GM21717 (cell line): ENCODE data around the gene WNK1.
"Not testable (repeated sequence)": the region's sequence is repeated elsewhere in the genome, so short reads cannot be mapped to it uniquely, and the experiment has no call there.

Source experiments
- ATAC-seq: cut with Tn5 transposase; IDR thresholded peaks from one replicate; pipeline ENCODE4 v1.9.1; 2021; ENCODE audit warnings: mild to moderate bottlenecking, moderate library complexity; ENCODE audit not compliant: unreplicated experiment

WNK1 gene

DNA sequence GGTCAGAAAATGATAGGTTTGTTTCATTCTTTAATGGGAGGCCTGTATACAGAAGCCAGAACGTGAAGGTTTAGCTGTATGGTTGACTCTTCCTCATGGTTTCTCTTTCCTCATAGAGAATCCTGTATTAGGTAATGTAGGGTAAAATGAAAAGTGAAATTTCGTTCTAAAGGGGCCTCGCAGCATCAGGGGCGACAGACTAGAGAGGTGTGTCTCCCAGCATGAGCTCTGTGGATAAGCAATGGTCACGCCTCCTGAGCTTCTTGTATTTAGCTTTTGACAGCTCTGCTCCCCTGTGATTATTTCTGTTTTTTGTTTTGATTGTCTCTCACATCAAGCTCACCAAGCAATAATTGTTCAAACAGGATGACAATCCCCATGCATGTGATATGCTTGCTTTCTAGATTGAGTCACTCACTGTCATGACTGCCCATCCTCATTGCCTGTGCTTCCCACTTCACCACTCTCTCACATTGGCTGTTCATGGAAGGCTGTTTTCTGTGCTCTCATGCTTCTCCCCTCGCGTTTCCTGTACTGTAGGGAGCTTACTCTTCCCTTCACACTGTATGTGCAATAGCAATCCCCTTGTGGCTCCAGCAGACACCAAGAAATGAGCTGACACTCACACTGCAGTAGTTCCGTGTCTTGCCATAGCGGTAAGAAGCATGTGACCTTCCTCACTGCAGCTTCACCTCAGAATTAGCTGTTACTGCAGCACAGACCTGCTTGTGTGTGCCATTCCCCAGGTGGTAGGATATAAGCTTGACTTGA, 153.1 kb downstream of the WNK1 start:
- no peak for ATAC-seq

DNA sequence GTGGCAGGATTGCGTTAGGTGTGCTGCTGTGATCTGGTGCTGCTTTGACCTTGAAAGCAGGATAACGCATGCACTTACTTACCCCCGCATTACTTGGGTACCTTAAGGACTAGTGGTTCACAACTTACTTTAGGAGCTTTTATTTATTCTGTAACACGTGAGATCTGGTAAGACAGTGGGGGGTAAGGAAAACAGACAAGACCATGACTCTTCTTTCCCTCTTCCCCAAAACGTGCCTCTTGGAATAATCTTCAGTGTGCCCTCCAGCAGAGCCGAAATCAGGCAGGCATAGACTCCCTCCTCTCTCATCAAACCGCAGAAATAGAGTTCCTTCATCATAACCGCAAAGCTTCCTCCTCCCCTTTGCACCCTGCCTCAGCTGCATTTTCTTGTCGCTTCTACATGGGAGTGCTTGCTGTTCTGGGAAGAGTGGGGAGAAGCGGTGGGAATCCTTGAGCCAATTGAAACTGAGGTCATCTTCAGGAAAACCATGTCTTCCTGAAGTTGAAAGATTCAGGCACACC, 153.7 kb downstream of the WNK1 start:
- no peak for ATAC-seq

DNA sequence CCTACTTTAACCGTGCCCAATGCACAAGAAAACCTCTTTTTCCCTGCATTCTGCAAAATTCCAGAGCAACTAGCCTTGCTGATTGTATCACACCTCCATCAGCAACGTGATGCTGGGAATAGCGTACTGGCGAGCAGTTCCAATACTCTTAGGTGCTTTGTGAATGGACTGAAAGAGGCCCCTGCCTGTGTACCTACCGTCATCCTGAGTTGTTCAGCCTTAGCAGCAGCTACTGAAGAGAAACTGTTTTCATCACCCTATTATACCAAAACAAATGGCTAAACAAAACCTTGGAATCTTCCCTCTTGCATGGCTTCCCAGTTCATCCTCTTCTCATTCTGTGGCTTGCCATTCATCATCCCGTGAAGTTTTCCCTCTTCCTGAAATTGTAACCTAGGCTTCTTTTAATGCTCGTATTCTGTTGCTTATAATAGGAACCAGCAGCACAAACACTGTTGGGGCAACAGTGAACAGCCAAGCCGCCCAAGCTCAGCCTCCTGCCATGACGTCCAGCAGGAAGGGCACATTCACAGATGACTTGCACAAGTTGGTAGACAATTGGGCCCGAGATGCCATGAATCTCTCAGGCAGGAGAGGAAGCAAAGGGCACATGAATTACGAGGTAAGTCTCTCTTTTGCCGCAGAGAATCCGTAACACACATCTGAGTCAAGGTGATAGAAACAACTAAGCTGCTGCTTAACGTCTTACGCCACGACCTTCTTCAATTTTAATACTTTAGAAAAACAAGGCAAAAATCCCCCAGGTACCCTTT, 155.2 kb downstream of the WNK1 start:
- no peak for ATAC-seq

DNA sequence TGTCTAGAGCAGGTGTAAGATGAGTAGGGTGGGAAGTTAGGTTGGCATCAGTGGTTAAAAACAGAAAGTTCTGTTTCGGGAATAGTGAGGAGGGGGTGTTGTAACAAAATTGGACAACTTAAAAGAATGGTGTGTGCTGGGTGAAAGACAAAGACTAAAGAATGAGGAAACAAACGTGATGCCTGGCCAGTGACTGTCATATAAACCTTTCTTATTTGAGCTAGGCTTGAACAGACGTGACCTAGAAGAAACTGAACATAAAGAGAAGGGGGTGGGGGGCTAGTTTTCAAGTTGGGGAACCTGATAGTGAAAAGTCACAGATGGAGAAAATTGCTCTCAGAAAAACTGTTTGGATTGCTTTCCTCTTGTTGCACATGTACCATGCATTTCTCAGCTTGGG, 157.5 kb downstream of the WNK1 start:
- ATAC-seq = no peak

DNA sequence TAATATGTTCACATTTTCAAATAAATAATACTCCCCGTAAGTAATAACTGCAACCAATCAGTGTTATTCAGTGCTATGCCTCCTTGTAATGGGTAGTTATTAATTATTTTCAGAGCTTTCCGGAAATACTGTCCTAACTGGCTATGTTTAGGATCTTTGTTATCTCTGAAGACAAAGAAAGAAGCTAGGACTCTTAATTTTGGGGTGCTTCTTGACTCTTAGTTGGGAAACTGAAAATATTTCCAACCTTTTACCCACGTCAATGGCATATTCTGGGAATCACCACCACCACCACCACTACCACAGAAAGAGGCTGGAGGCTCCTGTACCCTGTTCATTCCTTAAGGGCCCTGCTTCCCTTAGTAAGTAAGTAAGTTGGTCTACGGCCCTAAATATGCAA, 158.0 kb downstream of the WNK1 start:
- no peak for ATAC-seq

DNA sequence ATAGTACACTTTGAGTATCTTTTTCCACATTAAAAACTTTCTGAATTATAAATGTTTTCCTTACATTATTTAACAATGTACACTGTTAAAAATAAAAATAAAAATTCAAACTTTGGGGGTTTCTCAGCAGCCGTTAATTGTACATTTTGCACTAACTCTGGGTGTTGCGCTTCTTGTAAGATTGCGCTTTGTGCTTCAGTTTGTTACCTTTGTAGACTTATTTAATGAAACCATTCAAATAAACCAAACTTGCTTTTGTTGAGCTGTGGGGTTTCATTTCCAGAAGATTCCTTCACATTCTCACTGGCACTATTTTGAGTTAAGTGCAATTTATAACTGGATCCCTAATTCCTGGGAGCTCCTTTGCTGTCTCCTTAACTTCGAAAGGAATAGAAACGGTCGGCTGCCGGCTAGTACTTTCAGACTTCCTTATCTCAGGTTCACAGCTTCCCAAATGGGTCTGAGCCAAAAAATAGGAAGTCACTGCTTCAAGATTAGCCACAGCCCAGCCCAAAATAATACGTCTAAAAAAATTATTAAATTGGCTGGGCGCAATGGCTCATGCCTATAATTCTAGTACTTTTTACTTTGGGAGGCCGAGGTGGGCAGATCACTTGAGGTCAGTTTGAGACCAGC, 158.9 kb downstream of the WNK1 start:
- no peak for ATAC-seq

DNA sequence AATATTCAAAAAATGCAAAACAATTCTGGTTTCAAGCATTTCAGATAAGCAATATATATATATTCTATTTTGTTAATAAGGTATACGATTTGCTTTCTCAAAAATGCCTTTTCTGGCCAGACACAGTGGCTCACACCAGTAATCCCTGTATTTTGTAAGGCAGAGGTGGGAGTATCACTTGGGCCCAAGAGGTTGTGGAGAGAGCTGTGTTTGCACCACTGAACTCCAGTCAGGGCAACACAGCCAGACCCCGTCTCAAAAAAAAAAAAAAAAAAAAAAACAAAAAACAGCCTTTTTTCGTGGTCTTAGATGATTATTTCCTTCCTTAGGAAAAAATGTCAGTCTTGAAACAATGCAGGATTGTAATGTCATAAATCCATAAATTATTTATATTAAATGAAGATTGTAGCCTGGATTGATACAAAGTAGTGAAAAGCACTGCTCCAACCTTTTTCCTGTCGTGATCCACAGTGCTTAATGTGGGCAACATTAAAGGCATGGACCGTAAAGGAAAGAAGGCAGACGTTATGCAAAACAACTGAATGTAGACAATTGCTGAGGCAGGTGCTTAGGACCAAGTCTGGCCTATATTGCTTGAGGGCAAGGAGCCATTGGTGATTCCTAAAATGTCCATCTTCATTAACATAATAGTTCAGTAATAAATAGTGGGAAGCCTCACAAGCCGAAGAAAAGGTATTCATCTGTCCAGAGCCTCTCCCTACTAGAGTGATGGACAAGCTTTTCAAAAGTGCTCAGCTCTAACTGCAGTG, 160.3 kb downstream of the WNK1 start:
- no peak for ATAC-seq

DNA sequence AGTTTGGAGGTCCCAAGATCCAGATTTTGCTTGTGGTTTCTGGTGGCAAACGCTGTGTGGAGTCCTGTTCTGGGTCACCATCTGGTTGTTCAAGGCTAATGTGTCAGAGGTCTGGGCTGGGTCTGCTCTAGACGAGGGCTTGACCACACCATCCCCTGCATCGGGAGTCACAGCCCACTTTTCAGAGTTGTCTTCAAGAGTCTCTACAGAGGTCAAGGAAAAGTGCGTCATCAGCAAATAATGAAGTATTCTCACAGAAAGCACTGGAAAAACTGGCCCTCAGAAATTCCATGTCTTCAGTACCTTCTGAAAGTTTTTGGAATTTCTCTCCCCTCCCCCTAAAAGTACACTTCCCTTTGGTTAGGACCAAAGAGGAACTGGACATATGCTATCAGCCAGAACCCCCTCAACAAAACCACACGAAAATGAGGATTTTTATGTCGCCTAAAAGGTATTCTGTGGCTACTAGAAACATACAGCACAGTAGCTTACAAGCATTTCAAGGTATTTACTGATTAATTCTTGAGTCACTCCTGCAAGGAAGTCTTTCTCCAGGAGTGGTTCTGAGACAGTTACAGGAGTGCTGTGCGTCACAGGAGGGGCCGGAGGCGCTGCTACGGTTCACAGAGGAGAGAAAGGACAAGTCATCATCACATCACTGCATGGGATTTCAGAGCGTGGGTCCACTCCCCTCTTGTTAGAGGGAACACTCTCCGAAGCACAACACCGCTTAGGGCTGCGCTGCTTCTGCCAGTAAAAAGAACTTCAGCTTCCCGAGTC, 161.7 kb downstream of the WNK1 start:
- no peak for ATAC-seq

DNA sequence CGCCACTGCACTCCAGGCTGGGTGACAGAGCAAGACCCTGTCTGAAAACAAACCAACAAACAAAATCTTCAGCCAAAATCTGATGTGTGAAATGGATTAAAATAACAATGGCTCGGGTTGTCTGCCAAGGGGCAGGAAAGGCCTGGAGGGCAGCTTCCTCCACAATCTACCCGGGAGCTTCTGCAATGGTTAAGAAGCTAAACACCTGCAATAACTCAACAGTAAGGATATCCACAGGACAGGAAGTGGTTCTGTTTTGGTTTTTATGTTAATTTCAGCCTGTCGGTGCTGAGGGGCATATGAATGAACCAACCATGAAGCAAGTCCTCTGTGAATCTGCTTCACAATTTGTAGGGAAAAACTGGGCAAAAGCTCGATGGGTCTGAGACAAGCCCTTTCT, 162.7 kb downstream of the WNK1 start:
- no peak for ATAC-seq

DNA sequence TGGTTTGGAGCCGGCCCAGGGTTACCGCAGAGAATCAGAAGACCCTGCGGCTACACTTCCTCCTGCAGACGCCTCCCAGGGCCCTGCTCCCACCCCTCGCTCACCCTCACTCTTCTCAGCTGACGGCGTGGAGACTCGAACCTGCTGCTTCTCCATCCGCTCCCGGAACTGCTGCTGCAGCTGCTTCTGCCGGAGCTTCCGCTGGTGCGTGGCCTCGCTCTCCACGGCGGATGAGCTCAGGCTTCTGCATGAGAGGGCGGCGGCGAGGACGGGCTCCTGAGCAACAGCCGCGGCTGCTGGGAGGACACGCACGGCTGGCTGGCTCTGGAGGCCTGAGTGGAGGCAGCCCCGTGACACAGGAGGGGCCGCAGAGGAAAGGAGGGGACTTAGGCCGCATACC, 163.9 kb downstream of the WNK1 start:
- no peak for ATAC-seq

DNA sequence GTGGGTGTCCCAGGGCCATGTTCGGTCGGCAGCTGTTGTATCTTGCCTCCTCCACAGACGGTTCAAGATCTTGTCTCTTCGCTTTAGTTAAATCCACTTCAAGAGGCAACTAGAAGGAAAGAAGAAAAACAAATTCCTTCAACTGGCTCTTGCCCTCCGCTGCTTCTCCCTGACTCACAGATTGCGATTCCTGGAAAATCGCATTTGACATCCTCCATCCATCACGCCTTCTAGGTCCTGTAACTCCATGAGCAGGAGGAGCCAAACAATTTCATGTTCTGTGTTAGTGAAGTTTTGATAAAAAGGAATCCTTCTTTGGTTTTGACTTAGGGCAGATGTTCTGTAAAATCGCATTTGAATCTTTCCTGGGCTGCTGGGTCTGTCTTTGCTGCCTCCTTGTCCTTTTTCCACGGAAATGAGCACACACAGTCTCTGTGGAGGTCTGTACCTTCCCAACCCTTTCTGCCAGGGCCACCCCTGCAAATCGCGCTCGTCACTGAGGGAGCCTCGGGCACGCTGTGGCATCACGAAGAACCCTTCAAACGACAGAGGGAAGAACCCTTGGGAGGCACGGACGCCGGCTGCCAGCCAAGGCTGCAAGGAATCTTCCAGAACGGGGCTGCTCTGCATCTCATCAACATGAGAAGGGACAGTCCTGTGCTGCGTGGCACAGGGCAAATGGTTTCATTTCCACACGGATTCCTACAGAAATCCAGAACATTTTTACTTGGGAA, 164.5 kb downstream of the WNK1 start:
- ATAC-seq = no peak

DNA sequence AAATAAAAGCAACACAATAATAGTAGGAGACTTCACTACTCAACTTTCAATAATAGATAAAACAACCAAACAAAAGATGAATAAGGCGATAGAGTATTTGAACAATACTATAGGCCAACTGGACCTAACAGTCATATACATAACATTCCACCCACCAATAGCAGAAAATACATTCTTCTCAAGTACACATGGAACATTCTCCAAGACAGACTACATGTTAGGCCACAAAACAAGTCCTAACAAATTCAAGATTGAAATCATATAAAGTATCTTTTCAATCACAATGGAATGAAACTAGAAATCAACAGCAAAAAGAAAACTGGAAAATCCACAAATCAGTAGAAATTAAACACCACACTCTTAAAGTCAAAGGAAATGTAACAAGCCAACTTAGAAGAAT, 168.3 kb downstream of the WNK1 start:
- ATAC-seq = no peak

DNA sequence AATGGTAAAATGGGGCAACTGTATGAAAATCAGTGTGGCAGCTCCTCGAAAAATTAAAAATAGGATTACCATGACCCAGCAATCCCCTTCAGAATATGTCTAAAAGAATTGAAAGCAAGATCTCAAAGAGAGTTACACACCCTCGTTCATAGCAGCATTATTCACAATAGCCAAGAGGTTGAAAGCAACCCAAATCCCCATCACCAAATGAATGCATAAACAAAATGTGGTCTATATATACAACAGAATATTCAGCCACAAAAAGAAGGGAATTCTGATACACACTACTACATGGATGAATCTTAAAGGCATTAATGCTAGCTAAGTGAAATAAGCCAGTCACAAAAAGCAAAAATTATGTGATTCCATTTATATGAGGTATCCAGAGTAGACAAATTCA, 169.9 kb downstream of the WNK1 start:
- no peak for ATAC-seq

DNA sequence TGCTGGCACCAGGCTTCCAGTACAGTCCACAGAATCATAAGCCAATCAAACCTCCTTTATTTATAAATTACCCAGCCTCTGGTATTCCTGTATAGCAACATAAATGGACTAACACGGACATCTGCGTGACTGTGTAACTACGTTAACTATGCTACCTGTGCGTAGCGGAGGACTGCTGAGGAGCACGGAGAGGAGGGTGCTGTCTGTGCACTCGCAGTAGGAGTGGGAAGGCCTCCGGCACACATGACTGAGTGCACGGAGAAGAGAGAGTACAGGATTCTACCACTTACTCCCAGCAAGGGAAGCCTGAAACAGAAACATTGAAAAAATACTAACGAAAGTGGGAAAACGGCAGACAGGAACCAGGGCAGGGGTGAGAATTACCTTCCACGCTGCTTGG, 174.3 kb downstream of the WNK1 start:
- ATAC-seq = no peak

DNA sequence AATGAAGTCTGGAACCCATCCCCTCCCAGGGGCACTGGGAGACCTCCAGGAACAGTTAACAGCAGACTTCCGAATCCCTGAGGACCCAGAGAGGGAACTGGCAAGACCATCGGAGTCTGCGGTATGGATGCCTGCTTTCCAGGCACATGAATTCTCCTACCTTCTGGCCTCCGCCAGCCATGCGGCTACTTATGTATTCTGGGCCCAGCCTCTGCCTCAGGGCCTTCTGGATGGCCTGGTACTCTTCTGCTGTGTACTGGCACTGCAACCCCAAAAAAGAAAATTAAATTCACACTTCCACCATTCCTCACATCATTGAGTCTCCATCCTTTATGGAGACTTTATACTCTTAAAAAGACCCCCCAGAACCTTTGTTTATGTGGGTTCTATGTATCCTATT, 178.7 kb downstream of the WNK1 start:
- no peak for ATAC-seq

DNA sequence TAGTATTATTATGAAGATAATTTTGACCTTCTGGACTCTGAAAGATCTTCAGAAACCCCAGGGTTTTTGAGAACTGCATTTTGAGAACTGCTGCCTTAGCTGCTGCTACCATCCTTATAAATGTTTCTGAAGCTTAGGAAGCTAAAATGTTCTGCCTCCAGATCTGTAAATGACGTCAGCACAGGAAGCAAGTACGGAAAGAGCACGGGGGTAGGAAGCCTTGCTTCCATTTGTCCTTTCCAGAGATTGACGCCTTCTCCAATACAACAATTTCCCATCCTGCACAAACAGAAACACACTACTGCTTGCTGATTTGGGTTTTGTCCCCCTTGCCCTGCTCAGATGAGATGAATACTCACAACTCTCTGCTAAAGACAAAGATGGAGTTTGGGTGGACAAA, 179.2 kb downstream of the WNK1 start:
- no peak for ATAC-seq

DNA sequence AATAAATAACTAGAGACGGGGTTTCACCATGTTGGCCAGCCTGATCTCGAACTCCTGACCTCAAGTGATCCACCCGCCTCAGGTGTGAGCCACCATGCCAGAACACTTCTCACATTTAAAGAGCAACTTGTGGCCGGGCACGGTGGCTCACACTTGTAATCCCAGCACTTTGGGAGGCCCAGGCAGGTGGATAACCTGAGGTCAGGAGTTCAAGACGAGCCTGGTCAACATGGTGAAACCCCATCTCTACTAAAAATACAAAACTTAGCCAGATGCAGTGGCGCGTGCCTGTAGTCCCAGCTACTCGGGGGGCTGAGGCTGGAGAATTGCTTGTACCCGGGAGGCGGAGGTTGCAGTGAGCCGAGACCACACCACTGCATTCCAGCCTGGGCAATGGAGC, 183.5 kb downstream of the WNK1 start:
- not testable (repeated sequence) for ATAC-seq

DNA sequence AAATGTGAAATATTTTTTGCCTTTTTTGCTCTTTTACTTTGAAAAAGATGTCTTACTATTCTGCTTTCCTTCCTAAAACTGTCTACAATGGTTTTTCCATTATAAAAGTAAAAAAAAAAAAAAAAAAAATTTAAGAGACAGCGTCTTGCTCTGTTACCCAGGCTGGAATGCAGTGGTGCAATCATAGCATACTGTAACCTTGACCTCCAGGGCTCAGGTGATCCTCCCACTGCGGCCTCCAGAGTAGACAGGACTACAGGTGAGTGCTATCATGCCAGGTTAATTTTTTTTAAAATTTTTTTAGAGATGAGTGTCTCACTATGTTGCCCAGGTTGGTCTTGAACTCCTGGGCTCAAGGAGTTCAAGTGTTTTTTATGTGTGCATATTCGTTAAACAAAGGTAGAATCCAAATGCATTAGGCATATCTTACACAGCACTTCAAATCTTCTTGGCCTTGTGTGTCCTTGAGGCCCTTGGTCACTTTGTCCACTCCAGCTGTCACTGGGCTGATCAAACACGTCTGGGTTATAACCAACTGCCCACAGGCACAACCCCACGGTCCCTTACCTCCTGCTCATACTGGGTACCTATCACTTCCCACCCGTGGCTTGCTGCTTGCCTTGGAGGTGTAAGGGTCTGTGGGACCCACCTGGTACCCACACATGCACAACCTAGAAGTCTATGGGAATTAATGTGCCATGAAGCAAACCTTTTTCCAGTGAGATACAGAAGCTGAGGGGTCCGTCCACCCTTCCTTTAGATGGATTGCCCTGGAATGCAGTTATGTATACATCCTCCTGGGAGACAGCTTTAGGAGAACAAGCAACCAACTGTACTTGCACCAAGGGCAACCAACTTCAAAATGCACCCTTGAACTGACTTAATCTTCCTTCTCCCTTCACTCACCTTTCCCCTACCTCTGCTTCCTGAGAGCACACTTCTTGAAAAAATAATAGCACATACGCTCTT, 184.3 kb downstream of the WNK1 start:
- no peak for ATAC-seq
